WI38 (cell line): ENCODE data around the gene DNAJC19.
A peak's percentile ranks its signal among the peaks of the same experiment; 100 is the strongest.
"Not testable (repeated sequence)": the region's sequence is repeated elsewhere in the genome, so short reads cannot be mapped to it uniquely, and the experiment has no call there.

Experiments used
- H3K4me3 ChIP-seq: 2 replicates; pipeline ENCODE4 v1.5.1; 2011; ENCODE audit warnings: low read depth, mild to moderate bottlenecking, control low read depth, low read length
- CTCF ChIP-seq: IDR thresholded peaks from 2 replicates; pipeline ENCODE4 v1.5.1; 2012; ENCODE audit warnings: low read depth, mild to moderate bottlenecking, control low read depth, low read length

DNAJC19 gene

GRCh38 chr3:181006541-181006940 lies 17.0 kb upstream of the DNAJC19 start:
- no peak overlapping the region for H3K4me3 ChIP-seq
- no peak for TF ChIP-seq CTCF

- H3K4me3 ChIP-seq: not testable (repeated sequence)
Observed at GRCh38 chr3:181003469-181003868, 13.9 kb upstream of the DNAJC19 start.

- not testable (repeated sequence) for H3K4me3 ChIP-seq
Observed at GRCh38 chr3:181002331-181002730, 12.8 kb upstream of the DNAJC19 start.

- H3K4me3 ChIP-seq: no peak overlapping the region
- TF ChIP-seq CTCF: no peak
Observed at GRCh38 chr3:180996415-180996932, 6.9 kb upstream of the DNAJC19 start.

- H3K4me3 ChIP-seq: peak overlapping the region; percentile 87
Observed at GRCh38 chr3:180990505-180990904, 969 bp upstream of the DNAJC19 start.

GRCh38 chr3:180987344-180987743 lies 2.2 kb downstream of the DNAJC19 start:
- no peak for TF ChIP-seq CTCF

More at GRCh38 chr3:180990505-180990904, 969 bp upstream of the DNAJC19 start:
- no peak for TF ChIP-seq CTCF

GRCh38 chr3:180986366-180986765 lies 3.2 kb downstream of the DNAJC19 start:
- H3K4me3 ChIP-seq: not testable (repeated sequence)

More at GRCh38 chr3:180987344-180987743, 2.2 kb downstream of the DNAJC19 start:
- H3K4me3 ChIP-seq: no peak overlapping the region

- H3K4me3 ChIP-seq: no peak overlapping the region
- TF ChIP-seq CTCF: no peak
Observed at GRCh38 chr3:180983136-180983535, 6.4 kb downstream of the DNAJC19 start.

- TF ChIP-seq CTCF: no peak
Observed at GRCh38 chr3:180981912-180982311, 7.6 kb downstream of the DNAJC19 start.

More at GRCh38 chr3:180981912-180982311, 7.6 kb downstream of the DNAJC19 start:
- no peak overlapping the region for H3K4me3 ChIP-seq
